ENCODE data around the gene SLC7A6.
"Not testable (repeated sequence)": the region's sequence is repeated elsewhere in the genome, so short reads cannot be mapped to it uniquely, and the experiment has no call there.

The SLC7A6 gene

GRCh38 chr16:68285683-68286082, 21.4 kb downstream of the SLC7A6 start:
- DNase-seq = no peak

- DNase-seq = no peak
Observed at GRCh38 chr16:68286153-68287074, 22.1 kb downstream of the SLC7A6 start.

GRCh38 chr16:68287276-68288251, 23.2 kb downstream of the SLC7A6 start:
- DNase-seq = no peak

- DNase-seq = no peak
Observed at GRCh38 chr16:68288252-68288650, 23.9 kb downstream of the SLC7A6 start.

GRCh38 chr16:68288796-68289195, 24.5 kb downstream of the SLC7A6 start:
- not testable (repeated sequence) for DNase-seq

GRCh38 chr16:68289202-68289601, 24.9 kb downstream of the SLC7A6 start:
- DNase-seq = no peak

- peak; percentile 40 for DNase-seq
Observed at GRCh38 chr16:68289621-68290329, 25.4 kb downstream of the SLC7A6 start.

GRCh38 chr16:68290450-68290849, 26.1 kb downstream of the SLC7A6 start:
- no peak for DNase-seq

GRCh38 chr16:68291227-68291626, 26.9 kb downstream of the SLC7A6 start:
- no peak for DNase-seq

GRCh38 chr16:68292425-68292824, 28.1 kb downstream of the SLC7A6 start:
- DNase-seq = no peak

- no peak for DNase-seq
Observed at GRCh38 chr16:68296291-68296690, 32.0 kb downstream of the SLC7A6 start.

- no peak for DNase-seq
Observed at GRCh38 chr16:68296693-68297092, 32.4 kb downstream of the SLC7A6 start.

GRCh38 chr16:68297908-68298307, 33.6 kb downstream of the SLC7A6 start:
- DNase-seq = no peak

- no peak for DNase-seq
Observed at GRCh38 chr16:68298312-68298711, 34.0 kb downstream of the SLC7A6 start.

GRCh38 chr16:68298907-68299561, 34.7 kb downstream of the SLC7A6 start:
- no peak for DNase-seq

- DNase-seq = no peak
Observed at GRCh38 chr16:68299571-68300453, 35.5 kb downstream of the SLC7A6 start.

- no peak for DNase-seq
Observed at GRCh38 chr16:68300734-68301459, 36.6 kb downstream of the SLC7A6 start.

GRCh38 chr16:68306633-68307032, 42.3 kb downstream of the SLC7A6 start:
- no peak for DNase-seq

- DNase-seq = no peak
Observed at GRCh38 chr16:68309799-68310198, 45.5 kb downstream of the SLC7A6 start.

- DNase-seq = peak; percentile 14
Observed at GRCh38 chr16:68310437-68310773, 46.1 kb downstream of the SLC7A6 start.

Data from activated naive CD4-positive, alpha-beta T cell treated with anti-CD3 and anti-CD28 coated beads, Interleukin-2, amount 50 U/mL, for 16 hours (primary cell).